Activated CD8-positive, alpha-beta memory T cell treated with anti-CD3 and anti-CD28 coated beads, Interleukin-2, amount 10 ng/mL, durations not matched to agents 7 days and 5 days (primary cell): ENCODE results near the gene TRAPPC12. TPM values are rescaled to one million over a fixed set of nuclear protein-coding genes. Genes with fewer than 3 reads are reported as not detected.

Experiments used
- ATAC-seq: fragments of 150-1000 bp; cut with Tn5 transposase; one replicate; pipeline ENCODE4 v1.10.0; 2021; ENCODE audit warnings: moderate library complexity
- CTCF ChIA-PET: fragments of 350-600 bp; sonication (Branson Sonifier 250); formaldehyde crosslinking; loops from one replicate; lab custom pipeline; 2021; ENCODE audit warnings: antibody characterized with exemption; lab: Charles Lee
- DNase-seq: peaks from one replicate; pipeline ENCODE4 v3.0.0-alpha.2; 2020
- H3K27ac Mint-ChIP-seq: one replicate; pipeline ENCODE4 v1.8.0; 2021; ENCODE audit warnings: mild to moderate bottlenecking, mixed read lengths
- H3K27me3 Mint-ChIP-seq: one replicate; pipeline ENCODE4 v1.8.0; 2021; ENCODE audit warnings: mixed read lengths
- H3K36me3 Mint-ChIP-seq: one replicate; pipeline ENCODE4 v1.8.0; 2021; ENCODE audit warnings: mild to moderate bottlenecking, mixed read lengths
- H3K4me1 Mint-ChIP-seq: one replicate; pipeline ENCODE4 v1.8.0; 2021; ENCODE audit warnings: mixed read lengths
- H3K4me3 Mint-ChIP-seq: one replicate; pipeline ENCODE4 v1.8.0; 2021; ENCODE audit warnings: mild to moderate bottlenecking, moderate library complexity, mixed read lengths
- H3K9me3 Mint-ChIP-seq: one replicate; pipeline ENCODE4 v1.8.0; 2022; ENCODE audit warnings: low read depth, mixed read lengths
- total RNA-seq, 2 experiments: library from RNA; stranded (reverse); gene quantifications; one replicate each; pipeline ENCODE4 v1.2.3, GENCODE V29; 2021

TRAPPC12 gene
- total RNA-seq, 2 experiments from 2014 or later, result 75.8 to 97.5 TPM

GRCh38 chr2:3520591-3520990, 141.1 kb downstream of the TRAPPC12 start:
- Mint-ChIP-seq H3K4me1 (peaks cover 28% of the 10 kb centered on the region), H3K4me3 (peak overlapping the region; percentile 84), H3K27ac (no peak overlapping the region), H3K9me3 (peaks cover 3% of the 10 kb centered on the region), H3K36me3 (peaks cover 13% of the 10 kb centered on the region), H3K27me3 (peaks cover 4% of the 10 kb centered on the region)
- ATAC-seq (no peak), DNase-seq (no peak)
- CTCF ChIA-PET, result interaction anchor here (1.4 kb wide), 1 partner anchor 38 kb away, joined by 5 read pairs; the partner anchor contains the start of gene RNASEH1

- no peak overlapping the region for H3K4me3 Mint-ChIP-seq
- H3K27ac Mint-ChIP-seq, result no peak overlapping the region
- CTCF ChIA-PET, result no interaction called here
- no peaks in the 10 kb centered on the region for H3K9me3 Mint-ChIP-seq
- peaks cover 21% of the 10 kb centered on the region for H3K4me1 Mint-ChIP-seq
- peaks cover 2% of the 10 kb centered on the region for H3K36me3 Mint-ChIP-seq
- H3K27me3 Mint-ChIP-seq, result peaks cover 4% of the 10 kb centered on the region
- DNase-seq, result no peak
- ATAC-seq, result no peak
Measured at GRCh38 chr2:3522961-3523421, 143.5 kb downstream of the TRAPPC12 start.

- CTCF ChIA-PET, result no interaction called here
- H3K4me1 Mint-ChIP-seq, result peaks cover 18% of the 10 kb centered on the region
Measured at GRCh38 chr2:3523551-3524041, 144.1 kb downstream of the TRAPPC12 start.

GRCh38 chr2:3526871-3527270, 147.4 kb downstream of the TRAPPC12 start:
- Mint-ChIP-seq H3K27ac (no peak overlapping the region), H3K4me1 (no peaks in the 10 kb centered on the region), H3K9me3 (no peaks in the 10 kb centered on the region), H3K36me3 (no peaks in the 10 kb centered on the region), H3K4me3 (no peak overlapping the region), H3K27me3 (no peaks in the 10 kb centered on the region)
- no peak for DNase-seq
- CTCF ChIA-PET, result interaction anchor here (1.2 kb wide), 1 partner anchor 12 kb away, joined by 3 read pairs; no protein-coding TSS in a partner anchor
- ATAC-seq, result no peak

More at GRCh38 chr2:3523551-3524041, 144.1 kb downstream of the TRAPPC12 start:
- Mint-ChIP-seq H3K27ac (no peak overlapping the region), H3K4me3 (no peak overlapping the region), H3K9me3 (no peaks in the 10 kb centered on the region), H3K36me3 (peaks cover 2% of the 10 kb centered on the region), H3K27me3 (peaks cover 4% of the 10 kb centered on the region)
- no peak for ATAC-seq
- DNase-seq, result no peak

- DNase-seq (no peak), ATAC-seq (peak; percentile 43)
- no peaks in the 10 kb centered on the region for H3K36me3 Mint-ChIP-seq
- H3K27me3 Mint-ChIP-seq, result no peaks in the 10 kb centered on the region
- no peak overlapping the region for H3K4me3 Mint-ChIP-seq
- CTCF ChIA-PET, result no interaction called here
- H3K4me1 Mint-ChIP-seq, result no peaks in the 10 kb centered on the region
- H3K27ac Mint-ChIP-seq, result no peak overlapping the region
- H3K9me3 Mint-ChIP-seq, result no peaks in the 10 kb centered on the region
Measured at GRCh38 chr2:3527886-3528785, 148.6 kb downstream of the TRAPPC12 start.

Other genes starting within 250 kb of the TRAPPC12 start
- gene EIPR1, start 1.9 kb upstream of the TRAPPC12 start, total RNA-seq, result 10 to 100 TPM; 40.7 to 44.7 TPM
- 10 to 100 TPM; 15.0 to 16.6 TPM for gene ADI1, start 139.8 kb downstream of the TRAPPC12 start, total RNA-seq
- 10 to 100 TPM; 26.3 to 32.9 TPM for gene RNASEH1, start 178.6 kb downstream of the TRAPPC12 start, total RNA-seq
- 1,000 to 10,000 TPM; 1,010 to 1,163 TPM for gene RPS7, start 195.6 kb downstream of the TRAPPC12 start, total RNA-seq
- gene COLEC11, start 215.4 kb downstream of the TRAPPC12 start, total RNA-seq, result under 1 TPM; 0.23 to 0.32 TPM